Activated naive CD8-positive, alpha-beta T cell treated with anti-CD3 and anti-CD28 coated beads for 36 hours (primary cell): ENCODE data around the gene MRPL51. TPM values are rescaled to one million over a fixed set of nuclear protein-coding genes. Genes with fewer than 3 reads are reported as not detected.

Experiments
- DNase-seq: peaks from one replicate; pipeline ENCODE4 v3.0.0; 2021
- H3K27ac Mint-ChIP-seq: one replicate; pipeline ENCODE4 v1.8.0; 2022; ENCODE audit warnings: mild to moderate bottlenecking, moderate library complexity, mixed read lengths
- H3K27me3 Mint-ChIP-seq: one replicate; pipeline ENCODE4 v1.8.0; 2022; ENCODE audit warnings: mild to moderate bottlenecking, mixed read lengths
- H3K36me3 Mint-ChIP-seq: one replicate; pipeline ENCODE4 v1.8.0; 2021; ENCODE audit warnings: mild to moderate bottlenecking, mixed read lengths
- H3K4me1 Mint-ChIP-seq: one replicate; pipeline ENCODE4 v1.8.0; 2021; ENCODE audit warnings: mixed read lengths
- H3K4me3 Mint-ChIP-seq: one replicate; pipeline ENCODE4 v1.8.0; 2022; ENCODE audit warnings: mild to moderate bottlenecking, moderate library complexity, mixed read lengths
- H3K9me3 Mint-ChIP-seq: one replicate; pipeline ENCODE4 v1.8.0; 2022; ENCODE audit warnings: mixed read lengths
- total RNA-seq, 2 experiments: library from RNA; stranded (reverse); gene quantifications; one replicate each; pipeline ENCODE4 v1.2.3, GENCODE V29; 2021

MRPL51 gene
- total RNA-seq, 2 experiments from 2014 or later = 311 to 312 TPM

DNA sequence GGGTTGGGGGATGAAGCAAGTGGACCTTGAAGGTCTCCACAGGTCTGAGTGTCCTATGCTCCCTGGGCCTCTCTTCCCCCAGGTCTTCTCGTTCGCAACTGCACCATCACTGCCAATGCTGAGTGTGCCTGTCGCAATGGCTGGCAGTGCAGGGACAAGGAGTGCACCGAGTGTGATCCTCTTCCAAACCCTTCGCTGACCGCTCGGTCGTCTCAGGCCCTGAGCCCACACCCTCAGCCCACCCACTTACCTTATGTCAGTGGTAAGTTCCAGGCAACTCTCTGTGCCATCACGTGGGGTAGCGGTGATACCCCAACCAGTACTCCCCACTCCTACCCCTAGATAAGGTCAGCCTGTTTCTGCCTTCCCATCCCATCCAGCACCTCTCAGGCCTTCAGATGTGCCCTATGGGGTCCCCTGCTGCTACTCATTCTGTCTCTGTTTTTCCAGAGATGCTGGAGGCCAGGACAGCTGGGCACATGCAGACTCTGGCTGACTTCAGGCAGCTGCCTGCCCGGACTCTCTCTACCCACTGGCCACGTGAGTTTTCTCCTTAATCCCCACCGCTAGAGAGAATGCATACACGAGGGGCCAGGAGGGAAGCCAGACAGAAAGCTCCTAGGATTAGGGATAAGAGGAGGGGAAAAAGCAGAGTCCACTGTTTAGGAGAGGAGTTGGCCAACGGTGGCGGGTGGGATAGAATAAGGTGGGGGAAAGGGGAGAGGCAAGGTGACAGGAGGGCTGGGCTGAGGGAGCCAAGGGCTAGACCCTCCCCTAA is 42.8 kb downstream of the MRPL51 start:
- Mint-ChIP-seq H3K27ac (peak overlapping the region; percentile 99), H3K27me3 (no peaks in the 10 kb centered on the region), H3K9me3 (peaks cover 2% of the 10 kb centered on the region), H3K4me1 (peaks cover 61% of the 10 kb centered on the region), H3K4me3 (peak overlapping the region; percentile 96), H3K36me3 (peaks cover 93% of the 10 kb centered on the region)
- DNase-seq = no peak

DNA sequence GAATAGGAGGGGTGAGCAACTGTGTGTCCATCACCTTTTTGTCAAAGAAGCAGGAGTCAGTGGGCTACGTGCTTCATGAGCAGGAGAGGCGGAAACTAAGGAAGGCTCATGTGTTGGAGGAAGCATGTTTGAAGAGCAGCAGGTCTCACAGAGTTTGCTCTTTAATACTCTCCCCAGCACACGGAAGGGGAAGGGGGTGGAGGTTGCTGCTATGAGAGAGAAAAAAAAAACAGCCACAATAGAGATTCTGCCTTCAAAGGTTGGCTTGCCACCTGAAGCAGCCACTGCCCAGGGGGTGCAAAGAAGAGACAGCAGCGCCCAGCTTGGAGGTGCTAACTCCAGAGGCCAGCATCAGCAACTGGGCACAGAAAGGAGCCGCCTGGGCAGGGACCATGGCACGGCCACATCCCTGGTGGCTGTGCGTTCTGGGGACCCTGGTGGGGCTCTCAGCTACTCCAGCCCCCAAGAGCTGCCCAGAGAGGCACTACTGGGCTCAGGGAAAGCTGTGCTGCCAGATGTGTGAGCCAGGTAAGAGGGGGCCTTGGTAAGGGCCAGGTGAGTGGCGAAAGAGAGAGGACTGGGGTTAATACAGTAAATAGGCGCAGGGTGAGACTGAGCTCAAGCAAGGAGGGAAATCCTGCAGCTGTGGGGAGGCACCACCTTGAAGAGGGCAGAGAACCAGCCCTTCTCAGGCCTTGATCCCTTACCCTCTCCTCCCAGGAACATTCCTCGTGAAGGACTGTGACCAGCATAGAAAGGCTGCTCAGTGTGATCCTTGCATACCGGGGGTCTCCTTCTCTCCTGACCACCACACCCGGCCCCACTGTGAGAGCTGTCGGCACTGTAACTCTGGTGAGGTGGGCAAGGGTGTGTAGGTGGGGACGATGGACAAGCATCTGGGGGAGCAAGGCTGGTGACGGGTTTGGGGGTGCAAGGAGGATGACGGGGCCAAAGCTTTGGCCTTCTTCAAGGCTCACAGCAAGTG is 48.1 kb downstream of the MRPL51 start, which contains the start of gene CD27:
Gene CD27 (plus strand): TSS at position 252 of the 985 bp plus-strand sequence. CDS start 141 bp downstream, at position 393.
- H3K27me3 Mint-ChIP-seq = no peaks in the 10 kb centered on the region
- H3K4me1 Mint-ChIP-seq = peaks cover 57% of the 10 kb centered on the region
- no peak for DNase-seq
- peak within 1 kb of the TSS; percentile 99 for H3K27ac Mint-ChIP-seq
- H3K9me3 Mint-ChIP-seq = peaks cover 2% of the 10 kb centered on the region
- peaks cover 75% of the 10 kb centered on the region for H3K36me3 Mint-ChIP-seq
- H3K4me3 Mint-ChIP-seq = peak within 1 kb of the TSS; percentile 94

DNA sequence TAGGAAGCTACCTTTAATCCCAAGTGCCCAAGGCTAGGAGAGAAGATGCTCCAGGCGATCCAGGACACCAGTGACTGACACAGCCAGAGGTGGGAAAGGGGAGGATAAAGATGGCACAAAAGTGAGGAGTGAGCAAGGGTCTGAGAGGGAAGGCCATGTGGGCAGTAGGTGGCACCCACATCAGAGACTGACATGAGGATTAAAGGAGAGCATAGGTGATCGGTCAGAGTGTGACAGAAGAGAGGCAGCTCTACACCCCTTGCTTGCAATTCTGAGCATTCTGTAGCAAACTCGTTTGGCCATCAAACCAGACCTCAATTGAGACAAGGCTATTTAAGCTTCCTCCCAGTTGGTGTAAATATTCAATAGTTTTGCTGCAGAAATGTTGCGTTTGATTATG is 49.0 kb downstream of the MRPL51 start:
- peak overlapping the region; percentile 99 for H3K27ac Mint-ChIP-seq
- peaks cover 61% of the 10 kb centered on the region for H3K4me1 Mint-ChIP-seq
- peaks cover 2% of the 10 kb centered on the region for H3K9me3 Mint-ChIP-seq
- no peaks in the 10 kb centered on the region for H3K27me3 Mint-ChIP-seq
- peaks cover 73% of the 10 kb centered on the region for H3K36me3 Mint-ChIP-seq
- H3K4me3 Mint-ChIP-seq = peak overlapping the region; percentile 94
- no peak for DNase-seq

DNA sequence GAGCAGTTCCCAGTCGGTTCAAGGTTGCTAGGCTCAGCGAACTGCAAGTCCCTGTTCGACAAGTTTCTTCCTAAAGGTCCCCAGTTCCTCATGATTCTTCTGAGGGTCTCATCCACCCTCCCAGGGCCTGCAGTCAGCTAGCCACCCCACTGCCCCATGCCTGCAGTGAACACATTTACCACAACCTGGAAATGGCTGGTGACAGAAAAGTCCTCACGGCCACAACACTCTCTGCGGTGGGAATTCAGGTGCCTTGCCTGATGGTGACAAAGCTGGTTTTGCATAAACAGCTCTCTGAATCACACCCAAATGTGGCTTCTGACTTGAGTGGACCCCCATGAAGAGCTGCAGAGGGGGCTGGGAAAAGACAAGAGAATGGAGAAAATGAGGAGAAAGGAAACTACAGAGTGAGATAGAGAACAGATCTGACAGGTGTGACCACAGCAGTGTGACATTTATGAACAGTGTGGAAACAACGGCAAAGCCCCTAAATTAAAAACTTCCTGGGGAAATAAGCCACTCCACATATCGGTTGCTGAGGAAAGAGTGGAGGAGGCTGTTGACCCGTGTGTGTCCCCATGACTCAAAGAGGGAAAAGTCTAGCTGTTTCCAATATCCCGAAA is 49.6 kb downstream of the MRPL51 start:
- H3K27me3 Mint-ChIP-seq = no peaks in the 10 kb centered on the region
- H3K4me1 Mint-ChIP-seq = peaks cover 67% of the 10 kb centered on the region
- peak overlapping the region; percentile 99 for H3K27ac Mint-ChIP-seq
- peak overlapping the region; percentile 94 for H3K4me3 Mint-ChIP-seq
- peaks cover 2% of the 10 kb centered on the region for H3K9me3 Mint-ChIP-seq
- H3K36me3 Mint-ChIP-seq = peaks cover 67% of the 10 kb centered on the region
- peak; percentile 76 for DNase-seq

DNA sequence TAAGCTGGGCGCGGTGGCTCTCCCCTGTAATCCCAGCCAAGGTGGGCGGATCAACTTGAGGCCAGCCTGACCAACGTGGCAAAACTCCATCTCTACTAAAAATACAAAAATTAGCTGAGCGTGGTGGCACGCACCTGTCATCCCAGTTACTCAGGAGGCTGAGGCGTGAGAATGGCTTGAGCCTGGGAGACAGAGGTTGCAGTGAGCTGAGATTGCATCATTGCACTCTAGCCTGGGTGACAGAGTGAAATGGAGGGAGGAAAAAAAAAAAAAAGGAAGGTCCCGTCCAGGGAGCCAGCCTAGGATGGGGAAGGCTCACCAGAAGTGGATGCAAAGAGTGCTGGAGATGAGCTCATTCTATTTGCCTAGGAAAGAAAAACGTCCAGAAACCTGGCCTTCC is 50.2 kb downstream of the MRPL51 start:
- peaks cover 64% of the 10 kb centered on the region for H3K4me1 Mint-ChIP-seq
- peak overlapping the region; percentile 99 for H3K27ac Mint-ChIP-seq
- DNase-seq = no peak
- H3K36me3 Mint-ChIP-seq = peaks cover 61% of the 10 kb centered on the region
- no peaks in the 10 kb centered on the region for H3K9me3 Mint-ChIP-seq
- peak overlapping the region; percentile 94 for H3K4me3 Mint-ChIP-seq
- no peaks in the 10 kb centered on the region for H3K27me3 Mint-ChIP-seq

Other genes with a start within 250 kb of the MRPL51 start
- under 1 TPM; 0.10 to 0.52 TPM for gene PLEKHG6, start 182.6 kb downstream of the MRPL51 start, total RNA-seq
- 10 to 100 TPM; 44.8 to 49.1 TPM for gene TNFRSF1A, start 151.2 kb downstream of the MRPL51 start, total RNA-seq
- 1 to 10 TPM; 2.7 to 3.7 TPM for gene SCNN1A, start 117.7 kb downstream of the MRPL51 start, total RNA-seq
- gene LTBR, start 109.1 kb downstream of the MRPL51 start, total RNA-seq = 1 to 10 TPM; 1.1 to 1.5 TPM
- gene CD27, start 48.3 kb downstream of the MRPL51 start, total RNA-seq = 100 to 1,000 TPM; 175 to 181 TPM
- gene TAPBPL, start 41.2 kb downstream of the MRPL51 start, total RNA-seq = 10 to 100 TPM; 23.7 to 26.6 TPM
- 10 to 100 TPM; 34.8 to 35.7 TPM for gene VAMP1, start 22.6 kb downstream of the MRPL51 start, total RNA-seq
- 100 to 1,000 TPM; 167 to 171 TPM for gene NCAPD2, start 840 bp upstream of the MRPL51 start, total RNA-seq
- 1,000 to 10,000 TPM; 8,986 to 9,154 TPM for gene GAPDH, start 41.3 kb upstream of the MRPL51 start, total RNA-seq
- 1 to 10 TPM; 7.2 to 8.1 TPM for gene IFFO1, start 62.8 kb upstream of the MRPL51 start, total RNA-seq
- 100 to 1,000 TPM; 151 to 153 TPM for gene NOP2, start 75.0 kb upstream of the MRPL51 start, total RNA-seq
- gene CHD4, start 114.1 kb upstream of the MRPL51 start, total RNA-seq = 100 to 1,000 TPM; 262 to 293 TPM
- 1 to 10 TPM; 7.3 to 7.9 TPM for gene LPAR5, start 142.7 kb upstream of the MRPL51 start, total RNA-seq
- gene ACRBP, start 154.2 kb upstream of the MRPL51 start, total RNA-seq = 1 to 10 TPM in 1 of 2 experiments, under 1 TPM in 1; 0.86 to 1.2 TPM
- 10 to 100 TPM; 10.9 to 11.1 TPM for gene ING4, start 169.9 kb upstream of the MRPL51 start, total RNA-seq
- gene ZNF384, start 196.1 kb upstream of the MRPL51 start, total RNA-seq = 10 to 100 TPM; 60.6 to 61.8 TPM
- gene PIANP, start 207.6 kb upstream of the MRPL51 start, total RNA-seq = under 1 TPM in 1 of 2 experiments, not detected in 1; 0.37 TPM
- gene COPS7A, start 230.8 kb upstream of the MRPL51 start, total RNA-seq = 10 to 100 TPM; 37.1 to 41.6 TPM